ENCODE measurements around the gene SLC47A2. TPM values are rescaled to one million over a fixed set of nuclear protein-coding genes. Genes with fewer than 3 reads are reported as not detected.
A peak's percentile ranks its signal among the peaks of the same experiment; 100 is the strongest.

Gene SLC47A2
- total RNA-seq, 1 experiment from 2014 or later: 38.9 TPM

GRCh38 chr17:19652595-19652994 is 63.8 kb downstream of the SLC47A2 start:
- Histone ChIP-seq H3K4me3 (peak overlapping the region; percentile 92; the same call in 1 of the 2 replicates), H3K79me2 (ENCODE audit: low read depth) (peaks cover 91% of the 10 kb centered on the region), H3K4me2 (peak overlapping the region; percentile 90), H3K9me3 (ENCODE audit: insufficient read depth, low read depth) (no peaks in the 10 kb centered on the region), H3K27me3 (ENCODE audit: insufficient read depth, low read depth) (no peaks in the 10 kb centered on the region), H2AFZ (no peak overlapping the region), H3K4me1 (replicated peaks; ENCODE audit: insufficient read depth) (peaks cover 38% of the 10 kb centered on the region), H3F3A (ENCODE audit: insufficient read depth, low read depth) (peaks cover 38% of the 10 kb centered on the region), H3K9me2 (ENCODE audit: insufficient read depth) (no peaks in the 10 kb centered on the region), H4K20me1 (ENCODE audit: insufficient read depth) (peaks cover 15% of the 10 kb centered on the region; the same call in 1 of the 2 replicates), H3K36me3 (ENCODE audit: low read depth) (peaks cover 58% of the 10 kb centered on the region), H3K27ac (peak overlapping the region; percentile 96)
- CTCF ChIA-PET: interaction anchor here (0.7 kb wide), 2 partner anchors 302 to 331 kb away, joined by 6 read pairs; no protein-coding TSS in a partner anchor
- POLR2A ChIA-PET (ENCODE audit: unreplicated experiment): interaction anchor here (0.7 kb wide), 1 partner anchor 96 kb away, joined by 11 read pairs; no protein-coding TSS in a partner anchor
- intact Hi-C loops (cut with micrococcal nuclease; ENCODE audit: unreplicated experiment): loop anchor here (5.0 kb wide), 1 partner anchor 290 kb away; the partner anchor contains the start of gene B9D1
- no peak for DNase-seq
- TF ChIP-seq EZH2 (IDR thresholded peaks at IDR 0.05; ENCODE audit: low read depth) (no peak), CTCF (conservative IDR thresholded peaks at IDR 0.05) (no peak)
- no TSS peak for BruUV-seq (replicated peaks)

GRCh38 chr17:19651451-19652238 is 64.7 kb downstream of the SLC47A2 start:
- H3K27ac ChIP-seq: peak overlapping the region; percentile 96
- H3K4me1 ChIP-seq (replicated peaks; ENCODE audit: insufficient read depth): peaks cover 42% of the 10 kb centered on the region
- peak; percentile 36 to 81 for DNase-seq
- H3K36me3 ChIP-seq (ENCODE audit: low read depth): peaks cover 49% of the 10 kb centered on the region
- POLR2A ChIA-PET (ENCODE audit: unreplicated experiment): interaction anchor here (0.5 kb wide), 1 partner anchor 61 kb away, joined by 3 read pairs; no protein-coding TSS in a partner anchor
- no peaks in the 10 kb centered on the region for H3K9me2 ChIP-seq (ENCODE audit: insufficient read depth)
- TF ChIP-seq EZH2 (IDR thresholded peaks at IDR 0.05; ENCODE audit: low read depth) (no peak), CTCF (conservative IDR thresholded peaks at IDR 0.05) (no peak)
- peaks cover 15% of the 10 kb centered on the region; the same call in 1 of the 2 replicates for H4K20me1 ChIP-seq (ENCODE audit: insufficient read depth)
- H2AFZ ChIP-seq: no peak overlapping the region
- CTCF ChIA-PET: no interaction called here
- H3K27me3 ChIP-seq (ENCODE audit: insufficient read depth, low read depth): no peaks in the 10 kb centered on the region
- intact Hi-C loops (cut with micrococcal nuclease; ENCODE audit: unreplicated experiment): loop anchor here (2.0 to 5.0 kb wide), 2 partner anchors 65 to 289 kb away; partner anchors contain the start of genes B9D1 and SLC47A2
- H3K4me2 ChIP-seq: peak overlapping the region; percentile 90
- peaks cover 84% of the 10 kb centered on the region for H3K79me2 ChIP-seq (ENCODE audit: low read depth)
- H3F3A ChIP-seq (ENCODE audit: insufficient read depth, low read depth): peaks cover 47% of the 10 kb centered on the region
- H3K4me3 ChIP-seq: peak overlapping the region; percentile 92
- no TSS peak for BruUV-seq (replicated peaks)
- H3K9me3 ChIP-seq (ENCODE audit: insufficient read depth, low read depth): no peaks in the 10 kb centered on the region

GRCh38 chr17:19650826-19651225 is 65.6 kb downstream of the SLC47A2 start:
- Histone ChIP-seq H4K20me1 (ENCODE audit: insufficient read depth) (0 out of 2 replicates have a peak, but pooled peaks cover 11% of the 10 kb centered on the region), H3K27ac (peak overlapping the region; percentile 96), H3K4me2 (peak overlapping the region; percentile 90), H2AFZ (peak overlapping the region; percentile 61; the same call in 1 of the 2 replicates), H3K4me3 (peak overlapping the region; percentile 92), H3K27me3 (ENCODE audit: insufficient read depth, low read depth) (no peaks in the 10 kb centered on the region), H3K36me3 (ENCODE audit: low read depth) (peaks cover 40% of the 10 kb centered on the region), H3K4me1 (replicated peaks; ENCODE audit: insufficient read depth) (peaks cover 46% of the 10 kb centered on the region), H3K79me2 (ENCODE audit: low read depth) (peaks cover 84% of the 10 kb centered on the region), H3F3A (ENCODE audit: insufficient read depth, low read depth) (peaks cover 51% of the 10 kb centered on the region), H3K9me2 (ENCODE audit: insufficient read depth) (no peaks in the 10 kb centered on the region), H3K9me3 (ENCODE audit: insufficient read depth, low read depth) (no peaks in the 10 kb centered on the region)
- POLR2A ChIA-PET (ENCODE audit: unreplicated experiment): no interaction called here
- CTCF ChIA-PET: no interaction called here
- TF ChIP-seq EZH2 (IDR thresholded peaks at IDR 0.05; ENCODE audit: low read depth) (no peak), CTCF (conservative IDR thresholded peaks at IDR 0.05) (no peak)
- intact Hi-C loops (cut with micrococcal nuclease; ENCODE audit: unreplicated experiment): loop anchor here (2.0 to 5.0 kb wide), 2 partner anchors 66 to 289 kb away; partner anchors contain the start of genes B9D1 and SLC47A2
- no TSS peak for BruUV-seq (replicated peaks)
- peak in 1 of 2 experiments; percentile 71 for DNase-seq
